ENCODE data around the gene GREB1.
"Not testable (repeated sequence)": the region's sequence is repeated elsewhere in the genome, so short reads cannot be mapped to it uniquely, and the experiment has no call there.

Gene GREB1

DNA sequence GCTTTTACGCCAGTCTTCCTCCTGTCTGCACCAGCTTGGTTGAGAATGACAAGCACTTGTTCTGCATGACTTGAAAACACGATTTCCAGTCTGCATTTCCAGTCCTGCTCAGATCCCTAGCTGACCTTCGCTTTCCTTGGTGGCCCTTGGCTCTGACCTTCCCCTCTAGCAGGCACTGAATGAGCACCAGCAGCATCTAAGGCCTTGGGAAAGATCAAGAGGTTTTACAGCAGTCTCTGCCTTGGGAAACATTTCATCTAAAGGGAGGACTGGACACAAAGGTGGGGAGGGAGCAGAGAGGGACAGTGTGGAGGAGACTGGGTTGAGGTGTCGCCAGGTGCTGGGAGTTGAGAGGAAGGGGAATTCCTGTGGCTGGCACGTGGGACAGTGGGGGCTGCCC, 105.7 kb downstream of the GREB1 start:
- DNase-seq (ENCODE audit: low read depth in 2 of 2): no peak

GRCh38 chr2:11640132-11640531, 106.3 kb downstream of the GREB1 start:
- DNase-seq (ENCODE audit: low read depth in 2 of 2): no peak

GRCh38 chr2:11642972-11643371, 109.1 kb downstream of the GREB1 start:
- no peak for DNase-seq (ENCODE audit: low read depth in 2 of 2)

- no peak for DNase-seq (ENCODE audit: low read depth in 2 of 2)
These were observed 110.4 kb downstream of the GREB1 start for GRCh38 chr2:11644293-11644692.

DNA sequence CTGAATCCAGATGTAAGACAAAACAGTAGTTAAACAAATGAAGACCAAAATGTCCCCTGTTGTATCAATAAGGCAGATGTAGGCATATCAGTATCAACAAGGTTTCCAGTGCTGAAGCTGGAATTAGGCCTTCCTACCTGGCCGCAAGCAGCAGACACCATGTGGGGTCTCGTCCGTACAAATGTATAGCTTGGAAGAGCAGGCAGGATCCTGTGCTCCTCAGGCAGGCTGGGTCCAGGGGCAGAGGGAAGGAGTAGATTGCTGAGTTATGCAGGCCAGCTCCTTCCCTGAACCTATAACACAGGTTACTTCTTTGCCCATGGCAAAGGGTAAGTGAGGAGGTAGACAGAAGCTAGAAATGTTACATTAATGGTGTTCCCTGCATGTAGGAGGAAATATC, 112.7 kb downstream of the GREB1 start:
- DNase-seq (ENCODE audit: low read depth in 2 of 2): no peak

- no peak for DNase-seq (ENCODE audit: low read depth in 2 of 2)
These were observed 114.2 kb downstream of the GREB1 start for GRCh38 chr2:11647834-11648600.

DNA sequence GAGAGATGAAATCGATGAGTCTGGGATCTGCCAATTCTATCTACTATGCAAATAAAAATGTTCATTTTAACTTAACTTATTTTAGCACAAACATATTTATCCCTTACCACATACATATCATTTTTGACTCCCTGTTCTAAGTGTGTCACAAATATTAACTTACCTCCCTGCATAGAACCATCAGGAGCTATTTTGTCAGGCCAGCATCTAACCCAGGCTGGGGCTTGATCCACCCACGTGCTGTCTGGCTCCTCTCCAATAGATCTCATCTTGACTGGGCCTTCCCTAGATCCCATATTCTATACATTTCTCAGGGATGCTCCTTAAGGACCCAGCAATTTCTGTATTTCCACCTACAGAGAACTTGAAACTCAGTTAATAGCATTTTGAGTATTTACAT, 115.2 kb downstream of the GREB1 start:
- no peak for DNase-seq (ENCODE audit: low read depth in 2 of 2)

DNA sequence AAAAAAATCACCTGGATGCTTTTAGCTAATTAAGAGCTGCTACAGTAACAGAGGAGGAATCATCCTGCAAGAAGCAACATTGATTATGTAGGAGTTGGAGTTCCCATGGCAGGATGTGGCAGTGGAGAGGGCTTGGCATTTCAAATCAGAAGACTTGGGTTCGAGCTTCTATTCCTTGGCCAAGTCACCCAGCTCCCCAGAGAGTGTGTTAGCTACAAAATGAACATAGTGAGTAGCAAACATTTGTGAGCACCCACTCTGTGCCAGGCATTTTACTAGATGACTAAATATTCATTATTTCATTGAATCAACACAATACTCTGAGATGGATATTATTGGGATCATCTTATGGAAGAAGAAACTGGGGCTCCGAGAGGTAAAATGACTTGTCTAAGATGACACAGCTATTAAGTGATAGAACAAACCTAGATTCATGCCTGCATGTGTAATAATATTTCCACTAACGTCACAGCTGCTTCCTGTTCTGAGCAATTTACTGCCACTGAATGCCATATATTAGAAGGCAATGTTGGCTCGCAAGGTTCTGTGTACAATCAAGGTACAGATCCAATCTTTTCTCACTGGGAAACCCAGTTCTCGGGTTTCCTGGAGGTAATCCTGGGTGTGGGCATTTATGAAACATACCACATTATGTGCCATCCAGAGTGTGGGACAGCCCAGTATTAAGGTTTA, 118.2 kb downstream of the GREB1 start:
- DNase-seq (ENCODE audit: low read depth in 2 of 2): no peak

DNA sequence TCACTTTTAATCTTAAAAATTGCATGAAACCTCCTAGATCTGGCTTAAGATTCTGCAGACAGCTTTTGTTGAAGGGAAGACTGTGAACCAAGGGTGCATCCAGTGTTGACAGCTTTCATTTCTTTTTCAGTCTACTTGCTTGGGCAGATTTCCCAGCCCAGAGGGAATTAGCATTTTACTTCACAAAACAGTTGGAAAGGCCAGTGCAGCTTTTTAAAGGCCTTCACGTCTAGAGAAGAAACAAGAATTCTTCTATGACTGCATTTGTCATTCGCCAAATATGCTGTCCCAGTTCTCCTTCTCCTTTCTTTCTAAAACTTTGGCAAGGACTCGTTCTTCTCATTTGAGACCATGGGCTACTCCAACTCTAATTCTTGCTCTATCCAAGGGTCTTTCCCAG, 118.7 kb downstream of the GREB1 start:
- DNase-seq (ENCODE audit: low read depth in 2 of 2): no peak

- DNase-seq (ENCODE audit: low read depth in 2 of 2): no peak
These were observed 121.7 kb downstream of the GREB1 start for GRCh38 chr2:11655495-11655894.

DNA sequence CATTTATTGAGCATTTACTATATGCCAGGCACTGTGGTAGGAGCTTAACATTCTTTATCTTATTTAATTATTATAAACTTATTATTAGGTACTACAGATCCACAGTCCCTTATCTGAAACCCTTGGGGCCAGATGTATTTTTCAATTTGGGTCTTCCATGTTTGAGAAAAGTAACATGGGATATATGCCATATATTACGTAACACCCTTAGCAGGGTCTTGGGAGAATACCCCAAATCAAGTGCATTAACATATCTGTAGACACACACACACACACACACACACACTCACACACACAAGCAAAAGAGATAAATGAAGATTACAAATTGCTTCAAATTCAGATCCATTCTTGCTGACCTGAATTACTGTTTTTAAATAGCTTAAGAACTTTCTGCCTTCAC, 122.4 kb downstream of the GREB1 start:
- DNase-seq (ENCODE audit: low read depth in 2 of 2): no peak

DNA sequence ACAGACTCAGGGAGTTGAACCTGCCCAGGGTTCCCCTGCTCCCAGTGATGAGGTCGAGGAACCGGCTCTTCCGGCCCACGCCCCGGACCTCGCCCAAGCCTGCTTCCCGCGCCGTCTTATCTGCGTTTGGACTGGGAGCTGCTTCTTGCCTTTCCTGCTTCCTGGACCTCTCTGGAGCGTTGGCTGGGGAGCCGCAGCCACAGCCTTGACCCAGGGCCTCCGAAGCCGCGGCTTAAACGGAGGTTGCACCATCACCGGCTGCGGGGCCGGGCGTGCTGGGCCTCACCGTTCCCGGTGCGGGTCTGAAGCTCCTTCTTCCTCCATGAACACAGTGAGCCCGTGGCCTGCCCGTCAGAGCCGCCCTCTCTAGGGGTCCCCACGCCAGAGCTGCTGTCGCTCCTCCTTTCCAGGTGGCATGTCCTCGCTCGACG, 122.8 kb downstream of the GREB1 start:
- no peak for DNase-seq (ENCODE audit: low read depth in 2 of 2)

DNA sequence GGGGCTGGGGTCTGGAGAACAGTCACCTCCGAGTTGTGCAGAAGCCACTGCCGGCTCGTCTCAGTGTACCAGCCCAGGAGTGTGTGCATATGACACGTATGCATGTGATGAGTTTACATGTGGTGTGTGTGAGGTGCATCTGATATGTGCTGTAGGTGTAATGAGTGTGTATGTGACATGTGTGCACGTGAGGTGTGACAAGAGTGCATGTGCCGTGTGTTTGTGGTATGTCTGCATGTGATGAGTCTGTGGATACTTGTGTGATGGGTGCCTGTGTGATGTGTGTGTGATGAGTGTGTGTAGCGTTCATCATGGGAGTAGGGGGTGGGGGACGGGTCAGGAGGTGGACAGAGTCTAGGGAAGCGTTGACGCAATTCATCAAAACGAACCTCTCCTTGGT, 123.3 kb downstream of the GREB1 start:
- DNase-seq (ENCODE audit: low read depth in 2 of 2): no peak

DNA sequence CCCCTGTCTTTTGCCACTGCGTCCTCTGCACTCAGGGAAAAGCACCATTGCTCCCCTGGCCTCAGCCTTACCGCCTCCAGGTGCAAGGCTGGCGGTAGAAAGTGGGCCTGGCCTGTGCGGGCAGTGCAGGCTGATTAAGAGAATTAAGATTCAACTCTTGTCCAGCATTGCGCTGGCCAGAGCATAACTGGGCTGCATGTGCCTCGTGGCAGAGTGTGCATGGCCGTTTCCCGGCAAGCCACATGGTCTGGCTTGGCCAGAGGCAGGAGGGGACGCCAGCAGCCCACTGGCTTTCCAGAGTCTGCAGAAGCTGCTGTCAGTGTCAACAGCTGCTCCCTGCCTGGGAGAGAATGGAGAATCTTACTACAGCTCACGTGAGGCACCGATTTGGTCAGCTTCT, 123.8 kb downstream of the GREB1 start:
- no peak for DNase-seq (ENCODE audit: low read depth in 2 of 2)

DNA sequence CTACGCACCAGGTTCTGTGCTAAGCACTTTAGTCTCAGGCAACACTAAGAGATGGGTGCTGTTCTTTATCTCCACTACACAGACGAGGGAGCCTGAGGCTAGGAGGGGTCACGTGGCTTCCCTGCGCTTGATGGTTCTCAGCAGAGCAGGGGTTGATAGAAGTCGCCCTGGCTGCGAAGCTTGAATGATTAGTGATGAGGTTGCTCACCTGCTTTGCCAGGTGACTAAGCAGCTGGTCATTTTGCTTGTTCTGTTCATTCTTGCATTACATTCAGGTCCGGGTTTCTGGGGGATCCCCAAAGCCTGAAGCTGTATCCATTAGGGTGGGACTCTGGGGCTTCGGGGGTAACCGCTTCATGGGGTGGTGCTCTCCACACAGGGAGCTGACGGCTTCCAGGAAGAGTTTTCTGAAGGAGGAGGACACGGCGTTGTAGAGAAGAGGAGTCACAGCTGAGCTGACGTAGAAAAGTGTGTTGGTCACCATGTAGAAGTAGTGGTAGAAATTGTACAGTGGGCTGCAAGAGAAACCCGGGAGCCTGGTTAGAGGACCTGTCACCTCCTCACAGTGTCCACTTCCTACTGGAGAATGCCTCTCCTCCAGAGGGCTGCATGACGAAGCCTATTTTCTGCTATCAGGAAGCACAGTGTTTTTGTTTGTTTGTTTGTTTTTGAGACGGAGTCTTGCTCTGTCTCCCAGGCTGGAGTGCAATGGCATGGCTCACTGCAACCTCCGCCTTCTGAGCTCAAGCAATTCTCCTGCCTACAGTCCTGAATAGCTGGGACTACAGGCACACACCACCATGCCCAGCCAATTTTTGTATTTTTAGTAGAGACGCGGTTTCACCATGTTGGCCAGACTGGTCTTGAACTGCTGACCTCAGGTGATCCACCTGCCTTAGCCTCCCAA, 124.6 kb downstream of the GREB1 start:
- no peak for DNase-seq (ENCODE audit: low read depth in 2 of 2)

- DNase-seq (ENCODE audit: low read depth in 2 of 2): no peak
These were observed 125.2 kb downstream of the GREB1 start for GRCh38 chr2:11659115-11659475.

- DNase-seq (ENCODE audit: low read depth in 2 of 2): no peak
These were observed 126.0 kb downstream of the GREB1 start for GRCh38 chr2:11659851-11660250.

DNA sequence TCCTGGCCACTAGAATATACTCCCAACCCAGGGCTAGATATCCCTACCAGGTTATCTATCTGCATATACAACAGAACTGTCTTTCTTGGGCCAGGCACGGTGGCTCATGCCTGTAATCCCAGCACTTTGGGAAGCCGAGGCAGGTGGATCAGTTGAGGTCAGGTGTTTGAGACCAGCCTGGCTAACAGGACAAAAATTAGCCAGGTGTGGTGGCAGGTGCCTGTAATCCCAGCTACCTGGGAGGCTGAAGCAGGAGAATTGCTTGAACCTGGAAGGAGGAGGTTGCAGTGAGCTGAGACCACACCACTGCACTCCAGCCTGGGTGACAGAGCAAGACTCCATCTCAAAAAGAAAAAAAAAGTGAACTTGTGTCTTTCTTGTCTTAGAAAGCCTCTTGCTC, 126.6 kb downstream of the GREB1 start:
- DNase-seq (ENCODE audit: low read depth in 2 of 2): not testable (repeated sequence)

DNA sequence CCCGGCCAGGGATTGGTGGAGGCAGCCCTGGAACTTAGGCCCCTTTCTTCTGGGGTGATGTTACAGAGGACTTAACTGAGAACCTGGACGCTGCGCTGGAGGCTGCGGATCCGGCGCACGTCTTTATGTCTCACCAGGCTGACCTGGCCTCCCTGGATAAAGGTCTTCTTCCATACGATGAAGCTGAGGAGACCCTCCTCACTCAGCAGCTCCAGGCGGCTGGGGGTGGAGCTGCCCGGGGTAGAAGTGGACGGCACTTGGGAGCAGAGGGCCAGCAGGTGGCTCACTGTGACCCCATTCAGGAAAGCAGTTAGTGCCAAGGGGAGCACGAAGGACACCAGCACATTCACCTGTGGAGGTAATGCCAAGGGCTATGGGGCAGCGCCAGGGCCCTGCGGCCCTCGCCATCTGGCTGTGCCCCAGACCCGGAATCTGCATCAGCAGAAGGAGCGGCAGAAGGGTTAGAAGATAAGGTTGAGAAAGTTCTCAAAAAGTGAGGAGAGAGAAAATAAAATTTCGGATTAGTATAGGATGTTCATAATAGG, 128.1 kb downstream of the GREB1 start:
- no peak for DNase-seq (ENCODE audit: low read depth in 2 of 2)

GRCh38 chr2:11662882-11663281, 129.0 kb downstream of the GREB1 start:
- DNase-seq (ENCODE audit: low read depth in 2 of 2): no peak

DNA sequence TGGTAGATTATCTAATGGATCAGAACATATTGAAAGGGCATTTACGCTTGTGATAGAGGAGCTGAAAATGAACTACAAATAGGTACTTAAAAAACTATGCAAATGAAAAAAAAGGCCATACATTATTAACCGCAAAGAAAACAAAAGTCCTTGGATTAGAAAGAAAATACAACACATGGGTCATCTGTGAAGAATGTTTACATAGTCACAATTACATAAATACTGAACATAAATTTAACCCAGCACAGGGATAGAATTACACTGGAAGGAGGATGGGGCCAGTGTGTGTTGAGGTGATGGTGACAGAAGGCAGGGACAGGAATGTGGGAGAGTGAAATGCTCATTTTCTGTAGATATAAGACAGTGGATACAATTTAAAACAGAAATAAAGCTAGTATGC, 129.6 kb downstream of the GREB1 start:
- DNase-seq (ENCODE audit: low read depth in 2 of 2): no peak

DNA sequence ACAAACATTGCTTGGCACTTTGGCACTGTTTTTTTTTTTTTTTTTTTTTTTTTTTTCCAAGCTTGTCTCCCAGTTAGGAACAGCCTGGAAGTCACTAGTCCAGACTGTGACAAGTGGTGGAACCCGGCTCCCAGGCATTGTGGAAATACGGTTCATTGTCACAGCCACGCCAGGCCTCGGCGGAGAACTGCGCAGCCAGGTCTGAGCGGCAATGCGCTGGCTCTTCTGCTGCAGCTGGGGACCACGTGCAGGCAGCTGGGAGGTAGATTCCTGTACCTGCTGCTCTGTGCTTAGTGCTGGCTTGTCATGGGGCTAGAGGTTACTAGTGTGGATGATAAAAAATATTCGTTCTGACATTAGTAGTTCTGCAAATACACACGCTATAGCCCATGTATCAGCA, 131.2 kb downstream of the GREB1 start:
- no peak for DNase-seq (ENCODE audit: low read depth in 2 of 2)

Data from fibroblast of skin of left biceps (primary cell).